ENCODE measurements around the gene UBTD1.
"Not testable (repeated sequence)": the region's sequence is repeated elsewhere in the genome, so short reads cannot be mapped to it uniquely, and the experiment has no call there.

Gene UBTD1

GRCh38 chr10:97540669-97541500, 42.2 kb downstream of the UBTD1 start:
- DNase-seq = no peak

GRCh38 chr10:97542169-97543024, 43.7 kb downstream of the UBTD1 start:
- DNase-seq = peak; percentile 10

GRCh38 chr10:97543025-97543546, 44.4 kb downstream of the UBTD1 start:
- peak; percentile 17 for DNase-seq

DNA sequence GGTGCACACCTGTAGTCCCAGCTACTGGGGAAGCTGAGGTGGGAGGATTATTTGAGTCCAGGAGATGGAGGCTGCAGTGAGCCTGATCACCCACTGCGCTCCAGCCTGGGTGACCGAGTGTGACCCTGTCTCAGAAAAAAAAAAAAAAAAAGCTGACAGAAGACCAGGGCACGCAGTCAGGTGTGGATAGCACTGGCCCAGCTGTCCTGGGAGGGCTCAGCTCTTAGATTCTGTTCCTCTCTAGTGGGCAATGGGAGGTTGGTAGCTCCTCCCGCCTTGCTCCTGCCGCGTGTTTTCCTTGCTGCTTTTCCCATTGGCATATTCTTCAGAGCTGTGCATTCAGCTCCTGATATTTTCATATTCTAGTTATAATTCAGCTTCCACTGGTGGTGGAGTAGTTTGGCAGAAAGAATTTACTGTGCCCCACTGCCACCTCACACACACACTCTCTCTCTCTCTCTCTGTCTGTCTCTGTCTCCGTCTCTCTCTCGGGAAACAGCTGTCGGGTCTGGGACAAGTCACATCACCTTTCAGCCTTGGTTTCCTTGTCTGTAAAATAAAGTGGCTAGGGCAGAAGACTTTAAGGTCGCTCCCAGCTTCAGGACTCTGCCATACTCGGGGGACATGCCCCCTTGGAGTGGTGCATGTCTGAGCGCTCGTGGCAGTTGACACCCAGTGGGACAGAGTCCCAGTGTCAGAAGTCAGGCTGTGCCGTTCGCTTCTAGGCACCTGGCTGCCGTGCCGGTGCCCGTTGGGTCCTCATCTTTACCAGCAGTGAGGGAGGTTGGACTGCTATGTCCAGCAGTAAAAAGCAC, 47.9 kb downstream of the UBTD1 start:
- DNase-seq = no peak

DNA sequence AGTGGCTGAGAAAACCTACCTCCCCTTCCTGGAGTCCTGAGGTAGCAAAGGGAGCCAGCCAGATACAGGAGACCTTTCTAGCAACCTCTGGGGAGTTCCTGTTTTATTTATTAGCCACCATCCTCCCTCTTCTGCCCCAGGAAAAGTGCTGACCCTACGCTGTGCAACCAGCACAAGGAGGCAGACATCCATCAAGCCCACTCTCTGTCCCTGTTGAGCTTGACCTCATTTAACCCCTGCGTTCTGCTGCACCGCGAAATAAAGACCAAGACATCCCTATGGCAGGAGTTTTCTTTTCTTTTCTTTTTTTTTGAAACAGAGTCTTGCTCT, 48.5 kb downstream of the UBTD1 start:
- DNase-seq = no peak

DNA sequence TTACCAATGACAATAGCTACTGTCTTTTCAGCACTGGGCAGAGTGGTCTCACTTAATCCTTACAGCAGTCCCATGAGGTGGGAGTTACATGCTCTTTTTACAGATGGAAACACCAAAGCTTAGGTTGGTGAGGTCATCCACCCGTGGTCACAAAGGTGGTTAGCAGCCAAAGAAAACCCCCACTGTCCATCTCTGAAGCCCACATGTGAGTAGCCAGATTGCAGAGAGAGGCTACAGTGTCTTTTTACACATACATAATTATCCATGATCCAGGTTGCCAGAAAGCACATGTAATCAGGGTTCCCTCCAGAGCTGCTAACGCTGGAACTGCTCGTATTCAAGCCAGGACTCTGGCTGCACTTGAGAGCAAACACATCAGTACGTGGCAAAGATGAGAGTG, 49.2 kb downstream of the UBTD1 start:
- no peak for DNase-seq

- DNase-seq = no peak
Observed at GRCh38 chr10:97548828-97549455, 50.2 kb downstream of the UBTD1 start.

- no peak for DNase-seq
Observed at GRCh38 chr10:97549587-97550322, 51.0 kb downstream of the UBTD1 start.

- no peak for DNase-seq
Observed at GRCh38 chr10:97550336-97551149, 51.8 kb downstream of the UBTD1 start.

DNA sequence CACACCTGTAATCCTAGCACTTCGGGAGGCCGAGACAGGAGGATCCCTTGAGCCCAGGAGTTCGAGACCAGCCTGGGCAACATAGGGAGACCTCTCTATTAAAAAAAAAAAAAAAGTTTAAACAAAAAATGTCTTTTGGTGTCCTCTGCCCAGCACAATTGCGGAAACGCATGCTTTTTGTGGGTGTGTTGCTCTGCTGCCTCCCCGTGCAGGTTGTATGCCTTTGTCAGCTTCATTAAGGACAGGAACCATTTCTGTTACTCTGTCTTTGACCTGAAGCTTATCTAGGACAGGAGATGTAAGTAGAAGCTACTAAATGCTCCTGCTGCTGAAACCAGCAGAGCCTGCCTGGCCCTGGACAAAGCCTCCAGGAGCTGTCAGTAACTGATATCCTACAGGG, 52.5 kb downstream of the UBTD1 start:
- DNase-seq = no peak

GRCh38 chr10:97553575-97554031, 54.9 kb downstream of the UBTD1 start:
- DNase-seq = peak; percentile 54

DNA sequence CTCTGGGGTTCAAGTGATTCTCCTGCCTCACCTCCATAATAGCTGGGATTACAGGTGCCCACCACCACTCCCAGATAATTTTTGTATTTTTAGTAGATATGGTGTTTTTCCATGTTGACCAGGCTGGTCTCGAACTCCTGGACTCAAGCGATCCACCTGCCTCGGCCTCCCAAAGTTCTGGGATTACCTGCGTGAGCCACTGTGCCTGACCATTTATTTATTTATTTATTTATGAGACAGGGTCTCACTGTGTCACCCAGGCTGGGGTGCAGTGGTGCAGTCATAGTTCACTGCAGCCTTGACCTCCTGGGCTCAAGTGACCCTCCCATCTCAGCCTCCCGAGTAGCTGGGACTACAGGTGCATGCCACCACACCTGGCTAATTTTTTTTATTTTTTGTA, 55.6 kb downstream of the UBTD1 start:
- DNase-seq = not testable (repeated sequence)

- DNase-seq = not testable (repeated sequence)
Observed at GRCh38 chr10:97555541-97555940, 56.8 kb downstream of the UBTD1 start.

DNA sequence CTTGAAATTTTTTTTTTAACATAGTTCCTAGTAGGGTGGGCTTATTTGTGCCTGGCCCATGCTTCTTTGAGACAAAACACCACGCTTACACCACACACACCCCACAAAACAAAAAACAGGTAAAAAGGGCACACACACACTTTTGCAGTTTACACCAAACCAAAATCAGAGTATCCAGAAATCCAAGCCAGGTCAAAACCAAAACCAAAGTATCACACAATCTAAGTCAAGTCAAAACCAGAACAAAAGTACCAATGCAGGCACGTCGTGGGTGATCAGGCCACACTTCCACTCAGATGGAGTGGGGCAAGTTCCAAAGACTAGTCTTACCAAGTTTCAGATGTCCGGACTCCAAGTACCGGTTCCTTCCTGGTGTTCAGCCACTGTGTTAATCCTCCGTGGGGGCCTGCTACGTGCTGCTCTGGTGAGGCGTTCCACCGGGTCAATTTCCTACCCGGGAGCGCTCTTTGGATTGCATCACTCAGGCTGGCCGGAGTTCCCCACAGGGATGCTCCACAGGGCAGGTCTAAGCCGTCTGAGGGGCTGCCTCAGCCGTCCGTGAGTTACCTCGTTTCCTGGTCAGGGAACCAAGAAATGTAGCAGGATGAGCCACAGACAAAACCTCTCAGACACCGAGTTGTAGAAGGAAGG, 62.1 kb downstream of the UBTD1 start:
- DNase-seq = not testable (repeated sequence)

- DNase-seq = not testable (repeated sequence)
Observed at GRCh38 chr10:97561386-97562077, 62.8 kb downstream of the UBTD1 start.

GRCh38 chr10:97562329-97562728, 63.6 kb downstream of the UBTD1 start:
- DNase-seq = not testable (repeated sequence)

GRCh38 chr10:97563337-97563736, 64.6 kb downstream of the UBTD1 start:
- DNase-seq = no peak

DNA sequence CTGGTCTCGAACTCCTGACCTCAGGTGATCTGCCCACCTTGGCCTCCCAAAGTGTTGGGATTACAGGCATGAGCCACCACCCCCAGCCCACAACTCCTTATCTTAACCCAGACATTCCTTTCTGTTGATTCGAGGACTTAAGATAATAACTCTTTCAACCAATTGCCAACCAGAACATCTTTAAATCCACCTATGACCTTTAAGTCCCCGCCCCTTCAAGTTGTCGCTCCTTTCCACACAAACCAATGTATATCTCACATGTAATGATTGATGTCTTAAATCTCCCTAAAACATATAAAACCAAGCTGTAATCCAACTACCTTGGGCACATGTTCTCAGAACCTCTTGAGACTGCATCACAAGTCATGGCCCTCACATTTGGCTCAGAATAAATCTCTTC, 66.1 kb downstream of the UBTD1 start:
- no peak for DNase-seq

- DNase-seq = no peak
Observed at GRCh38 chr10:97566336-97566996, 67.7 kb downstream of the UBTD1 start.
